ENCODE measurements around the gene DPYSL5. TPM values are rescaled to one million over a fixed set of nuclear protein-coding genes. Genes with fewer than 3 reads are reported as not detected.

DPYSL5 gene
- total and polyA plus RNA-seq, 9 of the 15 experiments (the other 6 are each of a cell fraction or from before 2014, with no cell fraction given), result 0.06 TPM; not detected in 8

DNA sequence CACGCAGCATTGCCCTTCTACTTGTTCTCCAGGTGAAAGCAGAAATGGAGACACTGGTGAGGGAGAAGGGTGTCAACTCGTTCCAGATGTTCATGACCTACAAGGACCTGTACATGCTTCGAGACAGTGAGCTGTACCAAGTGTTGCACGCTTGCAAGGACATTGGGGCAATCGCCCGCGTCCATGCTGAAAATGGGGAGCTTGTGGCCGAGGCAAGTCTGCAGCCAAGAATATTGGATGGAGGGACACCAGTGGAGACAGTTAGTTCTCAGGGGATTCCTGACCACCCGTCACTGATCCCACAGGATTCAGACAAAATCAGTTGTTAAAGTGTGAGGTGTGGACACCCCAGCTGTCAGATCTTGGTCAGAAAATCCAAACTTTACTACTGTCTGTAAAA lies 79.3 kb downstream of the DPYSL5 start (continued):
- TF ChIP-seq, protein P1, sequence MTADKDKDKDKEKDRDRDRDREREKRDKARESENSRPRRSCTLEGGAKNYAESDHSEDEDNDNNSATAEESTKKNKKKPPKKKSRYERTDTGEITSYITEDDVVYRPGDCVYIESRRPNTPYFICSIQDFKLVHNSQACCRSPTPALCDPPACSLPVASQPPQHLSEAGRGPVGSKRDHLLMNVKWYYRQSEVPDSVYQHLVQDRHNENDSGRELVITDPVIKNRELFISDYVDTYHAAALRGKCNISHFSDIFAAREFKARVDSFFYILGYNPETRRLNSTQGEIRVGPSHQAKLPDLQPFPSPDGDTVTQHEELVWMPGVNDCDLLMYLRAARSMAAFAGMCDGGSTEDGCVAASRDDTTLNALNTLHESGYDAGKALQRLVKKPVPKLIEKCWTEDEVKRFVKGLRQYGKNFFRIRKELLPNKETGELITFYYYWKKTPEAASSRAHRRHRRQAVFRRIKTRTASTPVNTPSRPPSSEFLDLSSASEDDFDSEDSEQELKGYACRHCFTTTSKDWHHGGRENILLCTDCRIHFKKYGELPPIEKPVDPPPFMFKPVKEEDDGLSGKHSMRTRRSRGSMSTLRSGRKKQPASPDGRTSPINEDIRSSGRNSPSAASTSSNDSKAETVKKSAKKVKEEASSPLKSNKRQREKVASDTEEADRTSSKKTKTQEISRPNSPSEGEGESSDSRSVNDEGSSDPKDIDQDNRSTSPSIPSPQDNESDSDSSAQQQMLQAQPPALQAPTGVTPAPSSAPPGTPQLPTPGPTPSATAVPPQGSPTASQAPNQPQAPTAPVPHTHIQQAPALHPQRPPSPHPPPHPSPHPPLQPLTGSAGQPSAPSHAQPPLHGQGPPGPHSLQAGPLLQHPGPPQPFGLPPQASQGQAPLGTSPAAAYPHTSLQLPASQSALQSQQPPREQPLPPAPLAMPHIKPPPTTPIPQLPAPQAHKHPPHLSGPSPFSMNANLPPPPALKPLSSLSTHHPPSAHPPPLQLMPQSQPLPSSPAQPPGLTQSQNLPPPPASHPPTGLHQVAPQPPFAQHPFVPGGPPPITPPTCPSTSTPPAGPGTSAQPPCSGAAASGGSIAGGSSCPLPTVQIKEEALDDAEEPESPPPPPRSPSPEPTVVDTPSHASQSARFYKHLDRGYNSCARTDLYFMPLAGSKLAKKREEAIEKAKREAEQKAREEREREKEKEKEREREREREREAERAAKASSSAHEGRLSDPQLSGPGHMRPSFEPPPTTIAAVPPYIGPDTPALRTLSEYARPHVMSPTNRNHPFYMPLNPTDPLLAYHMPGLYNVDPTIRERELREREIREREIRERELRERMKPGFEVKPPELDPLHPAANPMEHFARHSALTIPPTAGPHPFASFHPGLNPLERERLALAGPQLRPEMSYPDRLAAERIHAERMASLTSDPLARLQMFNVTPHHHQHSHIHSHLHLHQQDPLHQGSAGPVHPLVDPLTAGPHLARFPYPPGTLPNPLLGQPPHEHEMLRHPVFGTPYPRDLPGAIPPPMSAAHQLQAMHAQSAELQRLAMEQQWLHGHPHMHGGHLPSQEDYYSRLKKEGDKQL (CRISPR knock-in tag; IDR thresholded peaks at IDR 0.05; ENCODE audit: borderline replicate concordance), result no peak
- TF ChIP-seq, protein P2, sequence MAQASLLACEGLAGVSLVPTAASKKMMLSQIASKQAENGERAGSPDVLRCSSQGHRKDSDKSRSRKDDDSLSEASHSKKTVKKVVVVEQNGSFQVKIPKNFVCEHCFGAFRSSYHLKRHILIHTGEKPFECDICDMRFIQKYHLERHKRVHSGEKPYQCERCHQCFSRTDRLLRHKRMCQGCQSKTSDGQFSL (CRISPR knock-in tag; IDR thresholded peaks at IDR 0.05), result no peak
- TF ChIP-seq, protein P2 (tag; IDR thresholded peaks at IDR 0.05), result no peak

DNA sequence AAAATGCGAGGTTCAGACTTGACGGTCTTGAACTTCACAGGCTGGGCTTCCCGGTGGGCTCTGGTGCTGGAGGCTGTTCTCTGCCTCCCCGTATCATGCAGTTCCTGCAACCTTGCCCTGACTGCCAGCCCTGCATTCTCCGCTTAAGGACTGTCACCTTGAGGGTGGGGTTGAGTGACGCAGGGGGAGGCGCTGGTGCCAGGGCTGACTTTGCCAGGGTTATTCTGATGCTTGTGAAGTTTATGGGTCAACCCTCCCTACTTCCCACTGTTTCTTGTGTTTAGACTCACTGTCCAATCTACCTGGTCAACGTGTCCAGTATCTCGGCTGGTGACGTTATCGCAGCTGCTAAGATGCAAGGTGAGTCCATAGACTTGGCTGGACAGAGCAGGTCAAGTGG lies 85.0 kb downstream of the DPYSL5 start:
- in situ Hi-C loops (cut with MboI) (no loop called here), intact Hi-C loops (cut with micrococcal nuclease) (no loop called here)
- Histone ChIP-seq H3K4me1 (replicated peaks in 1 of 2; ENCODE audit: control insufficient read depth in 2 of 2, insufficient read depth in 2 of 2, low read length in 2 of 2) (no peaks in the 10 kb centered on the region; a peak in 1 of 5 replicates), H3K9ac (ENCODE audit: insufficient read depth in 1 of 2, low read depth in 2 of 2, low read length in 2 of 2) (no peak overlapping the region), H4K20me1 (replicated peaks; ENCODE audit: control insufficient read depth, insufficient read depth, low read length) (0 out of 2 replicates have a peak, but pooled peaks cover 3% of the 10 kb centered on the region), H3K36me3 (ENCODE audit: control insufficient read depth, insufficient read depth, low read length) (no peaks in the 10 kb centered on the region), H3K9me1 (ENCODE audit: control insufficient read depth, insufficient read depth, low read length) (no peaks in the 10 kb centered on the region), H3K4me3 (no peak overlapping the region), H3K27me3 (ENCODE audit: control insufficient read depth in 2 of 2, insufficient read depth in 2 of 2, low read length in 2 of 2) (peaks cover 44 to 55% of the 10 kb centered on the region in 2 experiments; a peak in 4 of 5 replicates), H2AFZ (ENCODE audit: low read depth, low read length) (no peak overlapping the region), H3K79me2 (ENCODE audit: control insufficient read depth, insufficient read depth, low read length) (no peaks in the 10 kb centered on the region), H3K27ac (ENCODE audit: extremely low read depth, low read depth, low read length) (no peak overlapping the region), H3K9me3 (replicated peaks; ENCODE audit: control insufficient read depth, insufficient read depth, low read depth, low read length) (no peaks in the 10 kb centered on the region), H3K4me2 (ENCODE audit: insufficient read depth, low read length) (no peak overlapping the region)
- ChIA-PET CTCF (ENCODE audit: low intra/inter-chr PET ratio) (no interaction called here), POLR2A (interaction anchor here (0.8 to 0.9 kb wide), 3 partner anchors 10 to 286 kb away, joined by 3 to 5 read pairs (median 3); no protein-coding TSS in a partner anchor)
- ATAC-seq (no peak), FAIRE-seq (no peak), DNase-seq (ENCODE audit: extremely low read depth in 1 of 4, low spot score in 3 of 4) (no peak)
- 4% methylated on average over 11 of the region's 11 CpGs for WGBS (ENCODE audit: insufficient coverage, low coverage, missing lambda C conversion rate)
- BruUV-seq (replicated peaks), result no TSS peak
- no peak for TF ChIP-seq ZNF143 (CRISPR knock-in tag; IDR thresholded peaks at IDR 0.05)
- TF ChIP-seq SNRNP70 (optimal IDR thresholded peaks at IDR 0.05; ENCODE audit: low read depth, low read length), result no peak
- TF ChIP-seq, protein P3, sequence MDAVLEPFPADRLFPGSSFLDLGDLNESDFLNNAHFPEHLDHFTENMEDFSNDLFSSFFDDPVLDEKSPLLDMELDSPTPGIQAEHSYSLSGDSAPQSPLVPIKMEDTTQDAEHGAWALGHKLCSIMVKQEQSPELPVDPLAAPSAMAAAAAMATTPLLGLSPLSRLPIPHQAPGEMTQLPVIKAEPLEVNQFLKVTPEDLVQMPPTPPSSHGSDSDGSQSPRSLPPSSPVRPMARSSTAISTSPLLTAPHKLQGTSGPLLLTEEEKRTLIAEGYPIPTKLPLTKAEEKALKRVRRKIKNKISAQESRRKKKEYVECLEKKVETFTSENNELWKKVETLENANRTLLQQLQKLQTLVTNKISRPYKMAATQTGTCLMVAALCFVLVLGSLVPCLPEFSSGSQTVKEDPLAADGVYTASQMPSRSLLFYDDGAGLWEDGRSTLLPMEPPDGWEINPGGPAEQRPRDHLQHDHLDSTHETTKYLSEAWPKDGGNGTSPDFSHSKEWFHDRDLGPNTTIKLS (IDR thresholded peaks at IDR 0.05; ENCODE audit: borderline replicate concordance, low read depth), result no peak
- no peak for TF ChIP-seq SAFB2 (IDR thresholded peaks at IDR 0.05; ENCODE audit: borderline replicate concordance, low read depth, low read length, severe bottlenecking)
- no peak for TF ChIP-seq SIX5 (IDR thresholded peaks at IDR 0.05; ENCODE audit: borderline replicate concordance in 1 of 2, insufficient read depth in 1 of 2, low read depth in 1 of 2, low read length in 2 of 2)
- no peak for TF ChIP-seq RBFOX2 (IDR thresholded peaks at IDR 0.05; ENCODE audit: low read depth, low read length)
- TF ChIP-seq, protein P4, sequence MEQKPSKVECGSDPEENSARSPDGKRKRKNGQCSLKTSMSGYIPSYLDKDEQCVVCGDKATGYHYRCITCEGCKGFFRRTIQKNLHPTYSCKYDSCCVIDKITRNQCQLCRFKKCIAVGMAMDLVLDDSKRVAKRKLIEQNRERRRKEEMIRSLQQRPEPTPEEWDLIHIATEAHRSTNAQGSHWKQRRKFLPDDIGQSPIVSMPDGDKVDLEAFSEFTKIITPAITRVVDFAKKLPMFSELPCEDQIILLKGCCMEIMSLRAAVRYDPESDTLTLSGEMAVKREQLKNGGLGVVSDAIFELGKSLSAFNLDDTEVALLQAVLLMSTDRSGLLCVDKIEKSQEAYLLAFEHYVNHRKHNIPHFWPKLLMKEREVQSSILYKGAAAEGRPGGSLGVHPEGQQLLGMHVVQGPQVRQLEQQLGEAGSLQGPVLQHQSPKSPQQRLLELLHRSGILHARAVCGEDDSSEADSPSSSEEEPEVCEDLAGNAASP (IDR thresholded peaks at IDR 0.05), result no peak
- no peak for TF ChIP-seq SMARCE1 (IDR thresholded peaks at IDR 0.05)

Data from K562 (cell line).